Upper lobe of left lung (tissue), 4 donors: Measurements from ENCODE around the gene FASTK.

Experiments
- EP300 ChIP-seq, 4 donors: sonication (generic); formaldehyde crosslinking; IDR thresholded peaks; one replicate each; pipeline ENCODE4 v1.5.1; 2017; ENCODE audit warnings: antibody characterized with exemption in 4 of 4, control low read depth in 2 of 4
- POLR2A ChIP-seq, 4 donors: fragments of 450-650 bp; IDR thresholded peaks; one replicate each; pipeline ENCODE4 v1.5.1; 2016 to 2017; ENCODE audit warnings: antibody characterized with exemption in 4 of 4, mild to moderate bottlenecking in 2 of 4
- POLR2AphosphoS5 ChIP-seq, 2 donors: sonication (generic); formaldehyde crosslinking; IDR thresholded peaks; one replicate each; pipeline ENCODE4 v1.5.1; 2017; ENCODE audit warnings: antibody characterized with exemption in 2 of 2
- TF ChIP-seq, protein P1 (sequence below), 6 experiments: fragments of 450-650 bp in 4 of 6; fragments of 200-600 bp in 2 of 6; sonication (generic) in 2 of 6; IDR thresholded peaks; one replicate each; pipeline ENCODE4 v1.5.1; 2016 to 2019; ENCODE audit warnings: antibody characterized with exemption in 6 of 6

GRCh38 chr7:151095828-151096475 is 15.3 kb upstream of the FASTK start:
- TF ChIP-seq, protein P1, sequence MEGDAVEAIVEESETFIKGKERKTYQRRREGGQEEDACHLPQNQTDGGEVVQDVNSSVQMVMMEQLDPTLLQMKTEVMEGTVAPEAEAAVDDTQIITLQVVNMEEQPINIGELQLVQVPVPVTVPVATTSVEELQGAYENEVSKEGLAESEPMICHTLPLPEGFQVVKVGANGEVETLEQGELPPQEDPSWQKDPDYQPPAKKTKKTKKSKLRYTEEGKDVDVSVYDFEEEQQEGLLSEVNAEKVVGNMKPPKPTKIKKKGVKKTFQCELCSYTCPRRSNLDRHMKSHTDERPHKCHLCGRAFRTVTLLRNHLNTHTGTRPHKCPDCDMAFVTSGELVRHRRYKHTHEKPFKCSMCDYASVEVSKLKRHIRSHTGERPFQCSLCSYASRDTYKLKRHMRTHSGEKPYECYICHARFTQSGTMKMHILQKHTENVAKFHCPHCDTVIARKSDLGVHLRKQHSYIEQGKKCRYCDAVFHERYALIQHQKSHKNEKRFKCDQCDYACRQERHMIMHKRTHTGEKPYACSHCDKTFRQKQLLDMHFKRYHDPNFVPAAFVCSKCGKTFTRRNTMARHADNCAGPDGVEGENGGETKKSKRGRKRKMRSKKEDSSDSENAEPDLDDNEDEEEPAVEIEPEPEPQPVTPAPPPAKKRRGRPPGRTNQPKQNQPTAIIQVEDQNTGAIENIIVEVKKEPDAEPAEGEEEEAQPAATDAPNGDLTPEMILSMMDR (IDR thresholded peaks at IDR 0.05), result no peak
- TF ChIP-seq POLR2A (IDR thresholded peaks at IDR 0.05) (no peak), POLR2AphosphoS5 (IDR thresholded peaks at IDR 0.05) (no peak), EP300 (IDR thresholded peaks at IDR 0.05) (no peak)
